GOT3 (cell line): Measurements from ENCODE around the gene OGFOD3.
A peak's percentile ranks its signal among the peaks of the same experiment; 100 is the strongest.
"Not testable (repeated sequence)": the region's sequence is repeated elsewhere in the genome, so short reads cannot be mapped to it uniquely, and the experiment has no call there.

Experiments used
- DNase-seq: peaks from one replicate; lab custom pipeline; 2025; ENCODE audit warnings: mixed read lengths; lab: John Stamatoyannopoulos, UW

Gene OGFOD3

DNA sequence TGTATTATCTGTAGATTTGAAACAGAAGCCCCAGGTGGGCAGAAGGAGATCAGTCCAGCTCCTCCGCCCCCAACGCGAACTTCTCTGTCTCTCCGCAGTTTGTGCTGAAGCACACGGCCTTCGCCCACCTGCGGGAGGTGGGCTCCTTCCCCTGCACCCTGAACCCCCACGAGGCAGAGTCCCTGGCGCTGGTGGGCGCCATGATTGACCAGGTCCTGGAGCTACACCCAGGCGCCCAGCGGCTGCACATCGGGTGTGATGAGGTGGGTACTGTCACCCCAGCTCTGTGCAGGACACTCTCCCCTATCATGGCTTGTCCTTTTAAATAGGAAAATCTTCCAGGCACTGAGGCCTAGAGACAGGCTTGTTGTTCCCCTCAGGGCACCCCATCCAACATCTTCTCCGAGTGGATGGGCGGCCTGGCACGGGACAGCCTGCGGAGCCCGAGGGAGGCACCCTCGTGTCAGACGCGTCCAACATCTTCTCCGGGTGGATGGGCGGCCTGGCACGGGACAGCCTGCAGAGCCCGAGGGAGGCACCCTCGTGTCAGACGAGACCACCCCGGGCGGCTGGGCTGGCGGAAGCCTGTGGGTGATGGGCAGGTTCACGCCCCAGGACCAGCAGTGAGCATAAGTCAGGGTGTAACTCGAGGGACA lies 15.3 kb upstream of the OGFOD3 start:
- no peak for DNase-seq

DNA sequence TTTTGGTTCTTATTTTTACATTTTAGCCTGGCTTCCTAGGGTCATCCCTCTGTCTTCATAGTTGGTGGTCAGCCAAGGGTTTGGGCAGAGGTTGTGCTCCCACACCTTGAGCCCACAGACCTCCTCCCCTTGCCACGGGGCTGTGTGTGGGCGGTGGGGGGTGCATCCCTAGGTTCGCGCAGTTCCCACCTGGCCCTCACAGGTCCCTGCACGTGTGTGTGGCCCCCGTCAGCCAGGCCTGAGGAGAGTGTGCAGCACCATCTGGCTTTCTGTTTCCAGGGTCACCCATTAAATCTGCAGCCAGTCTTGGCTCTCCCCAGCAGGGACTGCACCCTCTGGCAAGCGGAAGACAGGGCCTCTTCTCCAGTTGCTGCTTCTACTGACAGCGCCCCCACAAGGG lies 13.6 kb upstream of the OGFOD3 start:
- DNase-seq, result no peak

DNA sequence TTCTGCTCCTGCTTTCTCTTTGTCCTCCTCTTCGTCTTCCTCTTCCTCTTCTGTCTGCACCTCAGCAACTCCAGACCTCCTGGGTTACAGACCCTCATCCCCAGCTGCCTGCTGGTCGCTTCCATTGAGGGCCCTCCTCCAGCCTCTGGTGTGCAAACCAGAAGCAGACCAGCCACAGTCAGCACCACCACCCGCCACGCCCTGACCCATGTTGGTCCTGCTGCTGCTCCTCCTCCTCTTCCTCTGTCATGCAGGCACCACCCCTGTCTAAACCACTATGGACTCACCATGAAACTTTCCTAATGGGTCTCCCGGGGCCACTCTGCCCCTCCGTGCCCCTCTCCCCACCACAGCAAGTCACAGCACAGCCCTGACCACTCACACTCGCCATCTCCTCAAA lies 11.4 kb upstream of the OGFOD3 start:
- DNase-seq, result no peak

DNA sequence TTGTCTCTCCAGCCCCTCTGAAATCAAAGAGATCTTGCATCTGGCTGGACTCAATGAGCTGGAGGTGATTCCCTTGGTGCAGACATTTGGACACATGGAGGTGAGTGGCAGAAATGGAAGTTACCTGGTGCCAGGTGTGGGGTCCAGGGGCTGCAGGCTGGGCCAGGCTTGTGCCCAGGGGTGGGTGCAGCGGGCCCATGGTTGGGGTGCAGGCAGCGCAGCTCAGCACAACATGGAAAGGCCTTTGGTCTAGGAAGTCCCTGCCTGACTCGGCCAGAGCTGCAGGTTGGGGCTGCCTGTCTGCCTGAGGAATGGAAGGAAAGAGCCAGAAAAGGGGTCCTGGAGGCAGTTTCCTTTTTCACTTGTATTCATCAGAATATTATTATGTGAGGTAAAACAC lies 10.2 kb upstream of the OGFOD3 start:
- DNase-seq, result no peak

DNA sequence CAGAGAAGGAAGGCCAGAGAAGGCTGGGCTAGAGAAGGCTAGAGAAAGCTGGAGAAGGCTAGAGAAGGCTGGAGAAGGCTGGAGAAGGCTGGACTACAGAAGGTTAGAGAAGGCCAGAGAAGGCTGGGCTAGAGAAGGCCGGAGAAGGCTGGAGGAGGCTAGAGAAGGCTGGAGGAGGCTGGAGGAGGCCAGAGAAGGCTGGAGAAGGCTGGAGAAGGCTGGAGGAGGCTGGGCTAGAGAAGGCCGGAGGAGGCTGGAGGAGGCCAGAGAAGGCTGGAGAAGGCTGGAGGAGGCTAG lies 6.4 kb upstream of the OGFOD3 start:
- DNase-seq, result no peak

DNA sequence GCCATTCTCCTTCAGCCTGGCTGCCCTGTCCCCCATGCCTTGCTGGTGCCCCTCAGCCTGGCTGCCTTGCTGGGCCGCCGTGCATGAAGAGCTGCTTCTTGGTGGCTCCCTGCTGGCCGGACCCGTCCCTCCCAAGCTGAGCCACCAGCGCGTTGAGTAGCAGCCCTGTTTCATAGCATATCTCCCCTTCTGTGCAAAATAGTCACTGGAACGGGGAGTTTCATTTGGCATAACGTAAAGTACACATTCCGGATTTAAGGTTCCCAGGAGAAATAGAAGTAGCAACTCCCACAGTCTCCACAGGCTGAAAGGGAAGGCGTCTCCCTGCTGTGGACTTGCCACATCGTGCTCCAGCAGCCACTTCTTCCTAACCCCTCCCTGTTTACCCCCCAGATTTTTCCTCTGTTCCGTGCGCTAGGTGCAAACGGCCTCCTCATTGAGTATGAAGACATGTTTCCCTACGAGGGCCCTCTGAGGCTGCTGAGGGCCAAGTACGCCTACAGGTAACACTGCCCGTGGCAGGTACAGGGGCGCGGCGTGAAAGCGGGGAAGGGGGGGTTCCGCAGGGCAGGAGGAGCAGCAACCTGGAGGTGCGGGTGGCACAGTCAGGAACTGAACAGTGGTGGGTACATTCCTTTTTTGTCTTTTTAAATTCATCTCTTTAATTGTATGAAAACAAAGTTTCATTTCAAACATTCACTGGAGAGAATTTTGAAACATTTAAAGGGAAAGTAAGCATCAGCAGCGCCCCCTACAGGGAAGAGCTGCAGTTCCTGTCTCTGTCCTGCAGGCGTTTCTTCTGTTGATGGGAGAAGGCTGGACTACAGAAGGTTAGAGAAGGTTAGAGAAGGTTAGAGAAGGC lies 5.8 kb upstream of the OGFOD3 start:
- no peak for DNase-seq

DNA sequence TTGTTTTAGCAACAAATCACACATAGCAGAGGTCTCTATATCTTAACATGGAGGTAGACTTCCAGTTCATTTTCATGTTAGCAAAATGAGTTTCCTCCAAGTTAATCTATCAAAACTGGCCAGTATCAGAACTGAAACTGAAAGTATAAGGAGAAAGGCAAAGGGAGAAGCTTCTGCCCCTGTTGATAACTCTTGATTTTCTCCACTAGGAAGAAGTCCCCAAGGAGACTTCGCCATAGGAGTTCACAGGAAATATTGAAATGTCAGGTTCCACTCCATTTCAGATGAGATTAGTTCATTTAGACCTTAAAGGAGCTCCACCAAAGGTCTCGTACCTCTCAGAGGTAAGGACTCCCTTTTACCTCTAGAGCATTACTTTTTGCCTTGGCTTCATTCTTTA lies 1.2 kb upstream of the OGFOD3 start:
- DNase-seq, result no peak

DNA sequence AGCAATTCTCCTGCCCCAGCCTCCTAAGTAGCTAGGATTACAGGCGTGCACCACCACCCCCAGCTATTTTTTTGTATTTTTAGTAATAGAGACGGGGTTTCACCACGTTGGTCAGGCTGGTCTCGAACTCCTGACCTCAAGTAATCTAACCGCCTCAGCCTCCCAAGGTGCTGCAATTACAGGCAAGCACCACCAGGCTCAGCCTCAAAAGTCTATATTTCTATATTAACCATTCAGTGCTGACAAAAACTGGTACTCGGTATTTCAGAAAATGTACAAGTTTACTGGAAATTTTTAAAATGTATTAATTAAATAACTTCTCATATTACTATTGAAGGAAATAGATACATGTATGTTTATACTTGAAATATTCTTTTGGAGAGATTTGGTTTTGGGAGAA lies 1.6 kb downstream of the OGFOD3 start:
- DNase-seq, result no peak

DNA sequence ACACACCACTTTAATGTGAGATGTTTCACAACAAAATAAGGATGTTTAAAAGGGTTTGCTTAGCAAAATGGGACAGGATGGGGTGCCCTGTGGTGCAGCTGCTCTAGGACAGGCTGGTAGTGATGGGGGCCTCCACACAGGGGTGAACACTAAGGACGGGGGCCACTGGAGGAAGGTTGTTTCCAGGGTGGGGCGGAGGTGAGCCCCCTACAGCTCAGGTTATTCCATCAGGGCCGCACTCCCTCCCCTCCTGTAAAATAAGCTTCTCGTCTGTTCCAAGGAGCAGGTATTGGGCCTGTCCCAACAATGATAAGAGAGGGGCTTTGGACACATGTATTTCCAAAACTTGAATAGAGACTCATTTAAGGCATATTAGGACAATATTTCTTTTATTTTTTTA lies 2.1 kb downstream of the OGFOD3 start:
- DNase-seq, result no peak

DNA sequence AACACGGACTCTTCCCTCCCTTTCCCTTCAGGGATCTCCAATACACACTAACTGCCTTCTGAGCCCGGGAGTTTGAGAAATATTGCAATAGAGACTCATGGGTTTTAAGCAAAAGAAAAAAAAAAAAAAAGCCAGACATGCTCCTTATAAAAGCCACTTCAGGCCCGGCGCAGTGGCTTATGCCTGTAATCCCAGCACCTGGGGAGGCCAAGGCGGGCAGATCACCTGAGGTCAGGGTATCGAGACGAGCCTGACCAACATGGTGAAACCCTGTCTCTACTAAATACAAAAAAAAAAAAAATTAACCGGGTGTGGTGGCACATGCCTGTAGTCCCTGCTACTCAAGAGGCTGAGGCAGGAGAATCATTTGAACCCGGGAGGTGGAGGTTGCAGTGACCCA lies 2.6 kb downstream of the OGFOD3 start:
- no peak for DNase-seq

DNA sequence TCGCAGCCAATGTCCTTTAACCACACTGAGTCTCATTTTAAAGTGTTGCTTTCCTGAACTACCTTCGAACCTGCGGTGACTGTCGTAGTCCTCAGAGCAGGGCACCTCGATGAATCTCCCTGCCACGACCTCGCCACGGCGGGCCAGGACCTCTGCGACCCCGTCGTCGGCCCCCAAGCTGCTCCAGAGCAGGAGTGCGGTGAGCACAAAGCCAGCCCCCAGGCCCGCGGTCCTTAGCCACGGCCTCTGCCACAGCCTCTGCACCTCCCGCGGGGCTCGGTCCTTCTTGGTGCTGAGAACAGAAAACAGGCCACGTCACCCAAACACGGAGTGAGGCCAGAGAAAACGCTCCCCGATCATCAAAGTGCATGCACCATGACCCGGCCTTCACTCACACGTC lies 3.0 kb downstream of the OGFOD3 start:
- DNase-seq, result no peak

DNA sequence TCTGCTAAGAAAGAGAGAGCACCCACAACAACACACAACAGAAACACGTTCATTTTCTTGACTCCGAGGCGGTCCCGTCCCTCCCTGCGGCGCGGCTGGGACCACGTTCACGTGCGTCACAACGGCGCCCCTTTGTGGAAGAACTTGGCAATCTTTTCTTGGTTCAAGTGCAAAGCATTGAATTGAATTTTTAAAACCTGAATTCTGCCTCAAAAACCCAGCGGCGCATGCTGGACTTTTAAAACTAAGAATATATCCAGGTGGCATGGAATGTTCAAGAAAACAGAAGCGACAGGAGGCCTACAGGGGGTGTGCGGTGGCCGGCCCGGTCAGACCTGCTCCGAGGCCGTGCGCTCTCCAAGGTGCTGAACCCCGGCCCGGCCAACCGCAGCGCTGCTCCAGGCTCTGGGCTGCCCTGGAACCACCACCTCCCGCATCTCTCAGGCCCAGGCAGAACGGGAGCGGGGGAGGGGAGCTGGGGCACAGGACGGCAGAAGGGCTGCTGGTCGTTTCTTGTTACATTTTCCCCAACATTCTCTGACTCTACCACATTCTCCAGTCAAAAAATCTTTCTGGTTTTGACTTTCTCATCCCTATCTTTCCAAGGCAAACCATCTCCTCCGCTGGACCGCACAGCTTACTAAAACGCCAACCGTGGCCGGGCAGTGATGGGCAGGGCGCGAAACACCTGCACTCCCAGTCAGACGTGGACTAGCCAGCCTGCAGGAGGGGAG lies 3.7 kb downstream of the OGFOD3 start:
- peak; percentile 31 for DNase-seq

DNA sequence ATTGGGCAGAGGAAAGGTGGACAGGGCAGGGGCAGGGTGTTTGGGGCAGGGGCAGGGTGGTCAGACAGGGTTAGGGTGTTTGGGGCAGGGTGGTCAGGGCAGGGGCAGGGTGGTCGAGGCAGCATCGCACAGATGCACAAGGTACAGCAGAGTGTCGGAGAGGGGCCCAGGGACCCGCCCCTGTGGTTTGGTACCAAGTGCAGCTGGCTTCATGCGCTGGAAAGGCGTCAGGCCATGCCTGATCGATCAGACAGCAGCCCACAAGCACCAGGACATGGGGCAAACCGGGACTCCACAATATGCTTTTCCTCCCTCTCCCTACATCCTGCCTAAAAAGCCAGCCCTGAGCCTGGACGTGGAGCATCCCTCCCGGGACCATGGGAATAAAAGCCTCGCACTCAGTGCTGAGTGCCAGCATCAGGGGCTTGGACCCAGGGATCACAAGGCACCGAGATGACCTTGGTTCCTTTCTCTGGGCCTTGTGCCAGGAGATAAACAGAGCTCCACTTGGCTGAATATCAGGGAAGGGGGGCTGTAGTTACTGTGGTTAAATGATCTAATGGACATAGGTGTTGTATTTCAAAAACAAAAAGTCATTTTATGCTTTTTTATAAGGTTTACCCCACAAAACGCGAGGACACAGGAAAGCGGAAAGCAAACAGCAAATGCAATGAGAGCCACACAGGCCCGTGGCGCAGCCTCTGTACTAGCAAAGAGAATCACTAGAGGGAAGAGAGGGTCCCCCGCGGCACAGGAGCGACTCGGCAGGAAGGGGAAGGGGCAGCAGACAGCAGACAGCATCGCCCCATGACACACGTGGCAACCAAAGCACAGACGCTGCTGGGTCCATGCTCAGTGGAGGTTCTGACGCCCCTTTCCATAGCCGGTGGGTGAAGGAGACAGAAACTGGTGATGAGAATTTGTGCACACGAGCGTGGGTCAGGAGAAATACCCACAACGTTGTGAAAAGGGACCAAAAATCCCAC lies 5.6 kb downstream of the OGFOD3 start:
- DNase-seq, result no peak

DNA sequence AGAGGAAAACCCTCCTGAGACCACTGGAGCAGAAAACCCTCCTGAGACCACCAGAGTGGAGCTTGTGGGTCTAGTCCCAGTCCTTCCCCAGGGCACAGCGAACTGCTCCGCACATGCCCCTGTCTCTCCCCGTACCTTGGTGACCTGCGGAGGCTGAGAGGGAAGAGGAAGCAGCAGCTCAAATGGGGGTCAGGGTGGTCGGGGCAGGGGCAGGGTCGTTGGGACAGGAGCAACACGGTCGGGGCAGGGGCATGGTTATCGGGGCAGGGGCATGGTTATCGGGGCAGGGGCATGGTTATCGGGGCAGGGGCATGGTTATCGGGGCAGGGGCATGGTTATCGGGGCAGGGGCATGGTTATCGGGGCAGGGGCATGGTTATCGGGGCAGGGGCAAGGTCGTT lies 6.3 kb downstream of the OGFOD3 start:
- DNase-seq, result not testable (repeated sequence)

DNA sequence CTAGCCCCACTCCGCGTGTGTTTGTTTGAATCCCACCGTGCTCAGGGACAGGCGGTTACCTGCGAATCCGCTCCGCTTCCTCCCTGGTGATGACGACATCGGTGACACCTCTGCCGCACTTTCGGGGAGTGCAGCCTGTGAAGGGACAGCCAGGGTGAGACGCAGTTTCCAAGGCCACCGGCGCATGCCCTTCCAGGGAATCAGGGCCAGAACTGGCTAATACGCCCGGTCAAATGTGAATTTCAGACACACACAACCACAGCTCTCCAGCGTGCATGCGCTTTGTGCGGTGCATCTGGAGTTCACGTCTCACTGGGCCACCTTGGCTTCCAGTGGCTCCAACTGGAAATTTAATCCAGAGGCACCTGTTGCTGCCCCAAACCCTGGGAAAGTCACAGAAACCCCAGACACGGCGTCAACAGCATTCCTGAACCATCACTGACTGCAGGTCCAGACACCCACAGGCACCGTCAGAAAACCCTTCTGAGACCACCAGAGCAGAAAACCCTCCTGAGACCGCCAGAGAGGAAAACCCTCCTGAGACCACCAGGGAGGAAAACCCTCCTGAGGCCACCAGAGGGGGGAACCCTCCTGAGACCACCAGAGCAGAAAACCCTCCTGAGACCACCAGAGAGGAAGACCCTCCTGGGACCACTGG lies 6.9 kb downstream of the OGFOD3 start:
- DNase-seq, result no peak

DNA sequence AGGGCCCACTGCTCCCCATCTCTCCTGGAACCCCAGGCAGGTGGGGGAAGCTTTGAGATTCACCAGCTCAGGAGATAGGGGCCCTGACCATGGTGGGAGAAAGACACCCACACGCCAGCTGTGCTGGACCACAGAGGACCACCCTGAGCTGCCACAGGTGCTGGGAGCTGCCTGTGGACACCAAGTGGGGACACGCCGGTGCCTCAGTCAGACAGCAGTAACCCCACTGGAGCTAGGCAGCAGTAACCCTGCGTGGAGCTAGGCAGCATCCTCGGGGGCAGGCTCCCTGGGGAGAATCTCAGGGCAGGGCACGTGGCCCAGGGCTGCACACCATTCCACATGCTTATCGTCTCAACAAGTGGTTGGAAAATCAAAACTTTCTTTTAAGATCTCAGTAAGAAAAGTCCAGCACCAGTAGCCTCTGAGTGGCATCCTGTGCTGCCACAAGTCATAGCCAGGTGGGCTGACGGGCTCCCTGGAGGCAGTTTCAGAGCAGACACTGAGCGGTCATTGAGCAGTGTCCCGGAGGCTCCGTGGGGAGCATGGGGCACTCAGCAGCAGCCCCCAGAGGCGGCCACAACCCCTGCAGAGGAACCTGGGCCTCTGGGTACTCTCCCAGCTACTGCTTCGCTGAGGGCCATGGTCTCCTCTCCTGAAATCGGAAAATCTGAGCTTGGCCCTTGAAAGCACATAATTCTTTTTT lies 8.2 kb downstream of the OGFOD3 start:
- no peak for DNase-seq

DNA sequence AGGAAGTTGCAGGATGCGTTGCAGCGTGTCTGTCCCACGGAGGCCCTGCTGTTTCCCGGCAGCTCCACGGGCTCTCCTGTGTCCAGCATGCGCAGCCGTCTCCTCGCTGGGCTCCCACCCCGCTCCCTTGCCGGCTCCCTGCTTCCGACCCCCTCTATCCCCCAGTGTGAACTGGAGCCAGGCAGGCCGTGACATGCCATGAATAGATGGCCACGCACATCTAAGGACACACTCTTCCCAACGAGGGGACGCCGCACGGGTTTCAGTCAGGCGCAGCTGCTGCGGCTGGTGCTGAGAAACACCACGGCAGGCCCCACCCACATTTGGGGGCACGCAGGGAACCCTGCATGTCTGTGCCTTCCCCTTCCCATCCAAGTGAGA lies 9.5 kb downstream of the OGFOD3 start:
- DNase-seq, result no peak

DNA sequence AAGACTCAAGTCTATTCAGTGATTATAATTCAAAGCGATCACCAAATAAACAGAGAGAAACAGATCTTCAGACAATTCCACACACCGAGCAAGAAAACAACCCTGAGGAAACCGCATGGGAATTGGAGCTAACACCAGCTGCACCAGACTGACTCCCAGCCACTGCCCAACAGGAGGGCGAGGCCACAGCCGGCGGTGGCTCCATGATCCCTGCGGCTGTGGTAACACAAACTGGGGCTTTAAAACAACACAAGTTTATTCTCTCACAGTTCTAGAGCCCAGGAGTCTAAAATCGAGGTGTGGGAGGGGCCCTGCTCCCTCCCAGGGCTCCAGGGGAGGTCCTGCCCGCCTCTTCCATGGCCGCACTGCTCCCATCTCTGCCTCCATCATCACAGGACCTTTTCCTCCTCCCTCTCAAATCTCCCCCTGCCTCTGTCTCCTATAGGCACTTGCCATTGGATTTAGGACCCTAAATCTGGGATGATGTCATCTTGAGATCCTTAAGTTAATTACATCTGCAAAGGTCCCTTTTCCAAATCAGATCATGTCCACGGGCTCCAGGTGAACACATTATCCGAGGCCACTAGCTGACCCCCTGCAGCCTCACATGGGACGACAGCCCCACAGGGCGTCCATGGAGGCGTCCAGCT lies 10.0 kb downstream of the OGFOD3 start:
- no peak for DNase-seq

DNA sequence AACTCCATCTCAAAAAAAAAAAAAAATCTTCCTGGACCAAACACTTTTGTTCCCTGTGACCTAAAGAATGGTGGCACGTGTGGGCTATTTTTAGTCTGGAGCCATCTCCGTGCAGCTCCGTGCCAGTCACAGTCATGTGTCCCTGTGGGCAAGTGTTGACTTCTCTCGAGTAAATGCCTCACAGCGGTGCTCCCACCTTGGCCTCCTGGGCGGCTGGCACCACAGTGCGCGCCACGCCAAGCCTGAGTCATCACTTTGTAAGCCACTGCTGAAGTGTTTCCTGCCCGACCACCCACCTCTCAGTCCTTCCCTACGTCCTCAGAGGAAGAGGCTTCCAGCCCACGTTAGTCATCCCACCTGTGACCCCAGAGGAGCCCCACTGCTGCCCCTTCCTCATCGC lies 11.1 kb downstream of the OGFOD3 start:
- DNase-seq, result no peak

DNA sequence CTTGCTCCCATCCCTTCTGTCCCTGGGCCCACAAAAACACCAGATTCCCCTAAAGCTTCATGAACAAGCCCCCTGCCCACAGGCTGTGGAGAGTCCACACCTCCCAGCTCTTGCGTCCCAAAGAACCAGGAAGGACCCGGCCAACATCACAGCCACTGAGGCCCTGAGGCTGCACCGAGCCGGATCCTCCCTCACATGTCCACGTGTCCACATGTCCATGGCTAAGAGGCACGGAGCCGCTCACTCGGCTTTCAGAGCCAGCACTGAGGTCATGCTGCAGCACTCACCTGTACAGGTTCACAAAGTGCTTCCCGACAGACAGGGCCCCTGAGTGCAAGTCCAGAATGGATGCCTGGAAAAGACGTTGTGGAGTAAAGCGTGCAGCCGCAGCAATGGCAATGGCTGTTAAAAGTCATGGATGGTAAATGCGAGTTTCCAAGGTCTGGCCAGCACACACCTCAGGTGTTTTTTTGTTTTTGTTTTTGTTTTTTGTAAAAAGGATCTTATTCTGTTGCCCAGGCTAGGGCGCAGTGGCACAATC lies 12.2 kb downstream of the OGFOD3 start:
- no peak for DNase-seq
